OCI-LY7 (cell line): ENCODE results near the gene LONP1. TPM values are rescaled to one million over a fixed set of nuclear protein-coding genes. Genes with fewer than 3 reads are reported as not detected.

ENCODE experiments used
- BruUV-seq: library from RNA; stranded (reverse); fragments of 400-500 nt; replicated peaks from 2 replicates; lab custom pipeline; 2021; lab: Mats Ljungman, UMichigan
- CTCF ChIA-PET: fragments of 300-600 bp; sonication (Branson Sonifier 250); formaldehyde crosslinking; loops from one replicate; lab custom pipeline; 2022; ENCODE audit warnings: antibody characterized with exemption; ENCODE audit not compliant: unreplicated experiment; lab: Charles Lee
- POLR2A ChIA-PET: fragments of 300-600 bp; sonication (Branson Sonifier 250); formaldehyde crosslinking; loops from one replicate; lab custom pipeline; 2022; ENCODE audit warnings: antibody characterized with exemption; lab: Charles Lee
- DNase-seq: peaks from one replicate; pipeline ENCODE4 v3.0.0-alpha.2; 2015; ENCODE audit warnings: low spot score
- H2AFZ ChIP-seq: fragments of 200-600 bp; sonication (generic), shearing (Covaris generic); 2 replicates; pipeline ENCODE4 v1.6.1; 2014; ENCODE audit warnings: mild to moderate bottlenecking, antibody characterized with exemption, low read length, moderate library complexity
- H3K27ac ChIP-seq: fragments of 200-600 bp; sonication (generic); 2 replicates; pipeline ENCODE4 v1.5.1; 2014; ENCODE audit warnings: mixed run types, low read depth, mild to moderate bottlenecking, moderate library complexity, low read length, inconsistent platforms; ENCODE audit not compliant: poor library complexity, severe bottlenecking
- H3K36me3 ChIP-seq: fragments of 200-600 bp; sonication (generic); 2 replicates; pipeline ENCODE4 v1.6.1; 2014; ENCODE audit warnings: mild to moderate bottlenecking, antibody characterized with exemption, low read length, moderate library complexity, mixed read lengths; ENCODE audit not compliant: insufficient read depth
- H3K4me1 ChIP-seq: fragments of 200-600 bp; sonication (generic); 2 replicates; pipeline ENCODE4 v1.5.1; 2014; ENCODE audit warnings: mild to moderate bottlenecking, low read length; ENCODE audit not compliant: insufficient read depth, poor library complexity, severe bottlenecking
- H3K4me2 ChIP-seq: fragments of 200-600 bp; sonication (generic); 2 replicates; pipeline ENCODE4 v1.6.1; 2014; ENCODE audit warnings: mild to moderate bottlenecking, low read length
- H3K4me3 ChIP-seq: fragments of 200-600 bp; sonication (generic); 2 replicates; pipeline ENCODE4 v1.5.1; 2014; ENCODE audit warnings: mild to moderate bottlenecking, low read depth, low read length; ENCODE audit not compliant: poor library complexity, severe bottlenecking
- H3K79me2 ChIP-seq: fragments of 200-600 bp; sonication (generic); 2 replicates; pipeline ENCODE4 v1.6.1; 2016; ENCODE audit warnings: low read depth, mild to moderate bottlenecking, low read length, moderate library complexity, mixed read lengths; ENCODE audit not compliant: insufficient read depth
- H3K9me2 ChIP-seq: fragments of 200-600 bp; sonication (generic); 2 replicates; pipeline ENCODE4 v1.6.1; 2016; ENCODE audit warnings: mild to moderate bottlenecking, low read length, mixed read lengths; ENCODE audit not compliant: insufficient read depth
- H3K9me3 ChIP-seq: fragments of 200-600 bp; sonication (generic); 2 replicates; pipeline ENCODE4 v1.6.1; 2014; ENCODE audit warnings: mild to moderate bottlenecking, mixed run types, low read length, mixed read lengths
- H4K20me1 ChIP-seq: fragments of 200-600 bp; sonication (generic); 2 replicates; pipeline ENCODE4 v1.6.1; 2014; ENCODE audit warnings: mild to moderate bottlenecking, antibody characterized with exemption, low read length, moderate library complexity, mixed read lengths; ENCODE audit not compliant: insufficient read depth
- CTCF ChIP-seq: fragments of 200-600 bp; sonication (generic); conservative IDR thresholded peaks from 2 replicates; pipeline ENCODE4 v1.5.1; 2014; ENCODE audit warnings: mild to moderate bottlenecking, antibody characterized with exemption, low read length, moderate library complexity, mixed read lengths
- EZH2phosphoT487 ChIP-seq: fragments of 200-600 bp; sonication (generic); IDR thresholded peaks from 2 replicates; pipeline ENCODE4 v1.6.1; 2018; ENCODE audit warnings: low read depth, borderline replicate concordance, mild to moderate bottlenecking, mixed run types, antibody characterized with exemption, low read length, moderate library complexity, mixed read lengths
- intact Hi-C: fragments of 100-400 bp; cut with micrococcal nuclease; formaldehyde crosslinking; loops from one replicate; pipeline ENCODE4 v1.10.0; 2022; ENCODE audit not compliant: unreplicated experiment
- total RNA-seq, 2 experiments: library from RNA; depleted of rRNA in 1 of 2; stranded (reverse); fragments of >200 nt in 1 of 2; shearing (Covaris generic) in 1 of 2; gene quantifications; 2 replicates each; pipeline ENCODE4 v1.2.3, GENCODE V29; 2014 to 2022

Gene LONP1
- total RNA-seq, 2 experiments from 2014 or later, result 170 to 280 TPM

- Histone ChIP-seq H3K27ac (no peak overlapping the region), H3K9me3 (no peaks in the 10 kb centered on the region), H3K79me2 (no peaks in the 10 kb centered on the region), H3K9me2 (no peaks in the 10 kb centered on the region), H3K4me2 (no peak overlapping the region), H4K20me1 (no peaks in the 10 kb centered on the region), H3K4me3 (no peak overlapping the region), H2AFZ (no peak overlapping the region), H3K4me1 (no peaks in the 10 kb centered on the region), H3K36me3 (peaks cover 77% of the 10 kb centered on the region)
- TF ChIP-seq CTCF (no peak), EZH2phosphoT487 (no peak)
- ChIA-PET POLR2A (interaction anchor here (1.1 kb wide), 1 partner anchor 29 kb away, joined by 3 read pairs; no protein-coding TSS in a partner anchor), CTCF (interaction anchor here (0.6 kb wide), 1 partner anchor 77 kb away, joined by 4 read pairs; no protein-coding TSS in a partner anchor)
- DNase-seq, result no peak
- intact Hi-C loops, result no loop called here
- BruUV-seq, result no TSS peak
These were observed 48.3 kb downstream of the LONP1 start for GRCh38 chr19:5671600-5671999.

GRCh38 chr19:5669212-5669611, 50.7 kb downstream of the LONP1 start:
- no peaks in the 10 kb centered on the region for H3K4me1 ChIP-seq
- no peaks in the 10 kb centered on the region for H3K9me2 ChIP-seq
- H3K36me3 ChIP-seq, result peaks cover 92% of the 10 kb centered on the region
- ChIA-PET CTCF (no interaction called here), POLR2A (interaction anchor here (0.5 kb wide), 1 partner anchor 921 kb away, joined by 4 read pairs; no protein-coding TSS in a partner anchor)
- no peaks in the 10 kb centered on the region for H3K79me2 ChIP-seq
- no peak overlapping the region for H2AFZ ChIP-seq
- H3K4me2 ChIP-seq, result no peak overlapping the region
- no peak for DNase-seq
- intact Hi-C loops, result no loop called here
- TF ChIP-seq EZH2phosphoT487 (no peak), CTCF (no peak)
- no TSS peak for BruUV-seq
- H3K9me3 ChIP-seq, result no peaks in the 10 kb centered on the region
- no peaks in the 10 kb centered on the region for H4K20me1 ChIP-seq
- H3K4me3 ChIP-seq, result no peak overlapping the region
- H3K27ac ChIP-seq, result no peak overlapping the region

GRCh38 chr19:5667751-5668271, 52.1 kb downstream of the LONP1 start:
- Histone ChIP-seq H3K4me3 (no peak overlapping the region), H3K9me2 (no peaks in the 10 kb centered on the region), H3K4me2 (no peak overlapping the region), H3K36me3 (peaks cover 95% of the 10 kb centered on the region), H3K79me2 (no peaks in the 10 kb centered on the region), H3K9me3 (no peaks in the 10 kb centered on the region), H4K20me1 (no peaks in the 10 kb centered on the region), H3K27ac (no peak overlapping the region), H3K4me1 (no peaks in the 10 kb centered on the region), H2AFZ (no peak overlapping the region)
- CTCF ChIA-PET, result no interaction called here
- POLR2A ChIA-PET, result interaction anchor here (0.7 kb wide), 1 partner anchor 525 kb away, joined by 4 read pairs; no protein-coding TSS in a partner anchor
- intact Hi-C loops, result no loop called here
- no peak for DNase-seq
- BruUV-seq, result no TSS peak
- TF ChIP-seq CTCF (no peak), EZH2phosphoT487 (no peak)
